Natural killer cell (primary cell): ENCODE results near the gene NHERF2. TPM values are rescaled to one million over a fixed set of nuclear protein-coding genes. Genes with fewer than 3 reads are reported as not detected.
"Not testable (repeated sequence)": the region's sequence is repeated elsewhere in the genome, so short reads cannot be mapped to it uniquely, and the experiment has no call there.

ENCODE experiments used
- ATAC-seq, 3 donors: fragments of 150-1000 bp in 2 of 3; fragments of 200-7000 bp in 1 of 3; cut with Tn5 transposase; 1 replicate in 1 of 3; 2 replicates in 2 of 3; pipeline ENCODE4 v1.10.0; 2021; ENCODE audit warnings: mild to moderate bottlenecking in 2 of 3, moderate library complexity in 2 of 3
- DNase-seq, 2 donors: peaks; one replicate each; pipeline versions ENCODE4 v3.0.0 to v3.0.0-alpha.2; 2013 to 2021; ENCODE audit warnings: mixed read lengths in 1 of 2
- H3K27ac ChIP-seq: one replicate; pipeline ENCODE4 v1.5.1; 2013; ENCODE audit warnings: mild to moderate bottlenecking, low read length
- H3K27me3 ChIP-seq: one replicate; pipeline ENCODE4 v1.6.1; 2013; ENCODE audit warnings: low read length; ENCODE audit not compliant: control insufficient read depth, insufficient read depth
- H3K36me3 ChIP-seq: one replicate; pipeline ENCODE4 v1.6.1; 2013; ENCODE audit warnings: low read length; ENCODE audit not compliant: control insufficient read depth, insufficient read depth
- H3K4me1 ChIP-seq: one replicate; pipeline ENCODE4 v1.6.1; 2013; ENCODE audit warnings: low read length; ENCODE audit not compliant: control insufficient read depth, insufficient read depth
- H3K4me3 ChIP-seq: one replicate; pipeline ENCODE4 v1.5.1; 2013; ENCODE audit warnings: low read length
- H3K9me3 ChIP-seq: one replicate; pipeline ENCODE4 v1.6.1; 2013; ENCODE audit warnings: low read length; ENCODE audit not compliant: control insufficient read depth, insufficient read depth
- H3K27ac Mint-ChIP-seq, 2 donors: one replicate each; pipeline ENCODE4 v1.8.0; 2022; ENCODE audit warnings: mild to moderate bottlenecking in 2 of 2, mixed read lengths in 2 of 2, moderate library complexity in 1 of 2
- H3K27me3 Mint-ChIP-seq, 2 donors: one replicate each; pipeline ENCODE4 v1.8.0; 2022; ENCODE audit warnings: low read depth in 2 of 2, mixed read lengths in 2 of 2
- H3K36me3 Mint-ChIP-seq: one replicate; pipeline ENCODE4 v1.8.0; 2022; ENCODE audit warnings: mixed read lengths
- H3K4me1 Mint-ChIP-seq, 2 donors: one replicate each; pipeline ENCODE4 v1.8.0; 2022; ENCODE audit warnings: mixed read lengths in 2 of 2
- H3K4me3 Mint-ChIP-seq: one replicate; pipeline ENCODE4 v1.8.0; 2022; ENCODE audit warnings: mild to moderate bottlenecking, moderate library complexity, mixed read lengths
- H3K9me3 Mint-ChIP-seq, 2 donors: one replicate each; pipeline ENCODE4 v1.8.0; 2022; ENCODE audit warnings: mixed read lengths in 2 of 2
- CTCF ChIP-seq: fragments of 200-600 bp; IDR thresholded peaks from one replicate; pipeline ENCODE4 v1.8.0; 2022; ENCODE audit warnings: antibody characterized with exemption
- whole genome bisulfite sequencing: methylation state at CpG from one replicate; pipeline ENCODE4 v1.1.7; 2013; ENCODE audit warnings: missing lambda C conversion rate; ENCODE audit not compliant: insufficient coverage; 5-methylcytosine and 5-hydroxymethylcytosine counted together
- intact Hi-C: fragments of 100-400 bp; cut with micrococcal nuclease; formaldehyde crosslinking; loops from one replicate; pipeline ENCODE4 v1.14.2; 2022
- total RNA-seq, 4 donors: library from RNA; stranded (reverse); fragments of 120-200 nt in 1 of 4; gene quantifications; one replicate each; pipeline versions ENCODE4 v1.2.3 to v1.2.4, GENCODE V29; 2013 to 2022

Gene NHERF2
- total RNA-seq, 3 donors from 2014 or later (not counting 1 experiment from before 2014, with no cell fraction given): 4.3 to 7.1 (median 5.6) TPM

- H3K9me3 Mint-ChIP-seq: no peaks in the 10 kb centered on the region
- intact Hi-C loops: no loop called here
Observed at GRCh38 chr16:2031081-2031577, 4.4 kb downstream of the NHERF2 start.

GRCh38 chr16:2032285-2033056, 5.8 kb downstream of the NHERF2 start:
- no peaks in the 10 kb centered on the region for H3K9me3 Mint-ChIP-seq
- Histone ChIP-seq H3K27me3 (peaks cover 2% of the 10 kb centered on the region), H3K27ac (no peak overlapping the region), H3K36me3 (no peaks in the 10 kb centered on the region), H3K9me3 (no peaks in the 10 kb centered on the region), H3K4me3 (no peak overlapping the region), H3K4me1 (peaks cover 3% of the 10 kb centered on the region)
- DNase-seq: no peak
- no peak for TF ChIP-seq CTCF
- H3K4me3 Mint-ChIP-seq: peak overlapping the region; percentile 25
- 60% methylated on average over 14 of the region's 15 CpGs for WGBS
- H3K27me3 Mint-ChIP-seq: no peaks in the 10 kb centered on the region
- H3K4me1 Mint-ChIP-seq: no peaks in the 10 kb centered on the region
- ATAC-seq: peak in 2 of 3 donors; percentile 64 to 76
- intact Hi-C loops: no loop called here
- H3K27ac Mint-ChIP-seq: peak overlapping the region; percentile 48 to 69
- no peaks in the 10 kb centered on the region for H3K36me3 Mint-ChIP-seq

More at GRCh38 chr16:2031081-2031577, 4.4 kb downstream of the NHERF2 start:
- no peaks in the 10 kb centered on the region for H3K9me3 ChIP-seq
- 84% methylated on average over 11 of the region's 11 CpGs for WGBS
- no peak overlapping the region for H3K4me3 ChIP-seq
- no peaks in the 10 kb centered on the region for H3K36me3 ChIP-seq
- no peaks in the 10 kb centered on the region for H3K27me3 Mint-ChIP-seq
- H3K27me3 ChIP-seq: peaks cover 2% of the 10 kb centered on the region
- H3K4me3 Mint-ChIP-seq: no peak overlapping the region
- H3K36me3 Mint-ChIP-seq: no peaks in the 10 kb centered on the region
- H3K27ac Mint-ChIP-seq: no peak overlapping the region
- no peak overlapping the region for H3K27ac ChIP-seq
- DNase-seq (no peak), ATAC-seq (no peak)
- no peaks in the 10 kb centered on the region for H3K4me1 Mint-ChIP-seq
- peaks cover 11% of the 10 kb centered on the region for H3K4me1 ChIP-seq
- no peak for TF ChIP-seq CTCF

- ATAC-seq (peak in 2 of 3 donors; percentile 49 to 52), DNase-seq (peak in 1 of 2 donors; percentile 25)
- Mint-ChIP-seq H3K27me3 (no peaks in the 10 kb centered on the region), H3K4me1 (no peaks in the 10 kb centered on the region), H3K27ac (peak overlapping the region; percentile 48 to 69), H3K9me3 (no peaks in the 10 kb centered on the region), H3K4me3 (no peak overlapping the region), H3K36me3 (no peaks in the 10 kb centered on the region)
- WGBS: 26% methylated on average over 32 of the region's 37 CpGs
- Histone ChIP-seq H3K9me3 (no peaks in the 10 kb centered on the region), H3K27me3 (no peaks in the 10 kb centered on the region), H3K4me3 (no peak overlapping the region), H3K27ac (no peak overlapping the region), H3K4me1 (no peaks in the 10 kb centered on the region), H3K36me3 (no peaks in the 10 kb centered on the region)
- intact Hi-C loops: no loop called here
- no peak for TF ChIP-seq CTCF
Observed at GRCh38 chr16:2033057-2033908, 6.6 kb downstream of the NHERF2 start.

- DNase-seq, intact Hi-C loops, ATAC-seq, H3K36me3 ChIP-seq, H3K27ac ChIP-seq, H3K9me3 ChIP-seq, H3K9me3 Mint-ChIP-seq, H3K4me1 ChIP-seq, H3K27me3 ChIP-seq, H3K4me3 ChIP-seq, H3K36me3 Mint-ChIP-seq, H3K4me3 Mint-ChIP-seq, H3K4me1 Mint-ChIP-seq, H3K27me3 Mint-ChIP-seq: not testable (repeated sequence)
- peak overlapping the region in 1 of 2 donors; percentile 42 for H3K27ac Mint-ChIP-seq
- 81% methylated on average over 11 of the region's 32 CpGs for WGBS
Observed at GRCh38 chr16:2033909-2034695, 7.4 kb downstream of the NHERF2 start.
